ENCODE measurements around the gene BCAR1. TPM values are rescaled to one million over a fixed set of nuclear protein-coding genes. Genes with fewer than 3 reads are reported as not detected.

The BCAR1 gene
- total RNA-seq, 1 experiment from 2014 or later: 120 TPM

GRCh38 chr16:75202069-75202590 is 49.3 kb downstream of the BCAR1 start:
- BruUV-seq (replicated peaks): no TSS peak
- in situ Hi-C loops (cut with HindIII; ENCODE audit: low pct_unique_long_range_greater_than_20kb, low sequenced_read_pairs) (no loop called here), intact Hi-C loops (cut with micrococcal nuclease; ENCODE audit: unreplicated experiment) (no loop called here)
- no peaks in the 10 kb centered on the region for H3K9me3 ChIP-seq (ENCODE audit: control insufficient read depth, insufficient read depth, low read depth, low read length)
- ChIA-PET CTCF (interaction anchor here (0.5 kb wide), 1 partner anchor 16 kb away, joined by 3 read pairs; no protein-coding TSS in a partner anchor), POLR2A (no interaction called here)
- no peaks in the 10 kb centered on the region for H3K4me1 ChIP-seq (ENCODE audit: control insufficient read depth, insufficient read depth, low read length)
- TF ChIP-seq SIN3A (IDR thresholded peaks at IDR 0.05; ENCODE audit: borderline replicate concordance, insufficient read depth, low read depth, low read length) (no peak), POLR2AphosphoS5 (IDR thresholded peaks at IDR 0.05; ENCODE audit: low read depth, low read length) (no peak)
- ATAC-seq: no peak
- no peak for DNase-seq (ENCODE audit: low read depth, low spot score)
- H3K4me3 ChIP-seq (ENCODE audit: low read depth in 2 of 2, low read length in 2 of 2): no peak overlapping the region
- no peaks in the 10 kb centered on the region for H3K27me3 ChIP-seq (ENCODE audit: control insufficient read depth, insufficient read depth, low read length)
- no peak overlapping the region for H3K27ac ChIP-seq (ENCODE audit: low read length)
- H3K36me3 ChIP-seq (ENCODE audit: control insufficient read depth, insufficient read depth, low read length): no peaks in the 10 kb centered on the region

- Histone ChIP-seq H3K9me3 (ENCODE audit: control insufficient read depth, insufficient read depth, low read depth, low read length) (no peaks in the 10 kb centered on the region), H3K27ac (ENCODE audit: low read length) (no peak overlapping the region), H3K4me3 (ENCODE audit: low read depth in 2 of 2, low read length in 2 of 2) (0 out of 4 replicates have a peak overlapping the region, but pooled peaks of 1 of the 2 experiments have one; percentile 1), H3K36me3 (ENCODE audit: control insufficient read depth, insufficient read depth, low read length) (no peaks in the 10 kb centered on the region), H3K27me3 (ENCODE audit: control insufficient read depth, insufficient read depth, low read length) (no peaks in the 10 kb centered on the region), H3K4me1 (ENCODE audit: control insufficient read depth, insufficient read depth, low read length) (no peaks in the 10 kb centered on the region)
- ATAC-seq (no peak; the same call in 1 of the 2 replicates), DNase-seq (ENCODE audit: low read depth, low spot score) (no peak)
- ChIA-PET CTCF (no interaction called here), POLR2A (no interaction called here)
- BruUV-seq (replicated peaks): no TSS peak
- TF ChIP-seq CTCF (IDR thresholded peaks at IDR 0.05) (no peak), REST (IDR thresholded peaks at IDR 0.05; ENCODE audit: insufficient read depth in 1 of 2, low read depth in 2 of 2, low read length in 1 of 2) (no peak), POLR2AphosphoS5 (IDR thresholded peaks at IDR 0.05; ENCODE audit: low read depth, low read length) (no peak), SIN3A (IDR thresholded peaks at IDR 0.05; ENCODE audit: borderline replicate concordance, insufficient read depth, low read depth, low read length) (no peak), TCF7L2 (IDR thresholded peaks at IDR 0.05; ENCODE audit: low read depth, low read length) (no peak)
- in situ Hi-C loops (cut with HindIII; ENCODE audit: low pct_unique_long_range_greater_than_20kb, low sequenced_read_pairs) (no loop called here), intact Hi-C loops (cut with micrococcal nuclease; ENCODE audit: unreplicated experiment) (loop anchor here (2.0 kb wide), 1 partner anchor 205 kb away; no protein-coding TSS in a partner anchor)
Measured at GRCh38 chr16:75198135-75198600, 53.3 kb downstream of the BCAR1 start.

- intact Hi-C loops (cut with micrococcal nuclease; ENCODE audit: unreplicated experiment) (loop anchor here (2.0 kb wide), 1 partner anchor 205 kb away; no protein-coding TSS in a partner anchor), in situ Hi-C loops (cut with HindIII; ENCODE audit: low pct_unique_long_range_greater_than_20kb, low sequenced_read_pairs) (no loop called here)
- ChIA-PET CTCF (no interaction called here), POLR2A (no interaction called here)
- H3K4me1 ChIP-seq (ENCODE audit: control insufficient read depth, insufficient read depth, low read length): no peaks in the 10 kb centered on the region
- no peak for TF ChIP-seq TCF7L2 (IDR thresholded peaks at IDR 0.05; ENCODE audit: low read depth, low read length)
- TF ChIP-seq POLR2AphosphoS5 (IDR thresholded peaks at IDR 0.05; ENCODE audit: low read depth, low read length): no peak
- no peak for TF ChIP-seq SIN3A (IDR thresholded peaks at IDR 0.05; ENCODE audit: borderline replicate concordance, insufficient read depth, low read depth, low read length)
- TF ChIP-seq CTCF (IDR thresholded peaks at IDR 0.05): no peak
- no peak for TF ChIP-seq REST (IDR thresholded peaks at IDR 0.05; ENCODE audit: insufficient read depth in 1 of 2, low read depth in 2 of 2, low read length in 1 of 2)
- H3K36me3 ChIP-seq (ENCODE audit: control insufficient read depth, insufficient read depth, low read length): no peaks in the 10 kb centered on the region
- DNase-seq (ENCODE audit: low read depth, low spot score) (no peak), ATAC-seq (no peak)
- no TSS peak for BruUV-seq (replicated peaks)
- H3K9me3 ChIP-seq (ENCODE audit: control insufficient read depth, insufficient read depth, low read depth, low read length): no peaks in the 10 kb centered on the region
- no peaks in the 10 kb centered on the region for H3K27me3 ChIP-seq (ENCODE audit: control insufficient read depth, insufficient read depth, low read length)
- no peak overlapping the region for H3K27ac ChIP-seq (ENCODE audit: low read length)
- H3K4me3 ChIP-seq (ENCODE audit: low read depth in 2 of 2, low read length in 2 of 2): 0 out of 4 replicates have a peak overlapping the region, but pooled peaks of 1 of the 2 experiments have one; percentile 1
Measured at GRCh38 chr16:75197522-75198134, 53.8 kb downstream of the BCAR1 start.

All from Panc1 (cell line).